Measurements from ENCODE around the gene PLXNB2.
A peak's percentile ranks its signal among the peaks of the same experiment; 100 is the strongest.

PLXNB2 gene

GRCh38 chr22:50249341-50250248 is 57.9 kb downstream of the PLXNB2 start:
- DNase-seq: no peak

GRCh38 chr22:50248196-50249081 is 59.0 kb downstream of the PLXNB2 start:
- DNase-seq: no peak

GRCh38 chr22:50247748-50248147 is 59.7 kb downstream of the PLXNB2 start:
- DNase-seq: no peak

DNA sequence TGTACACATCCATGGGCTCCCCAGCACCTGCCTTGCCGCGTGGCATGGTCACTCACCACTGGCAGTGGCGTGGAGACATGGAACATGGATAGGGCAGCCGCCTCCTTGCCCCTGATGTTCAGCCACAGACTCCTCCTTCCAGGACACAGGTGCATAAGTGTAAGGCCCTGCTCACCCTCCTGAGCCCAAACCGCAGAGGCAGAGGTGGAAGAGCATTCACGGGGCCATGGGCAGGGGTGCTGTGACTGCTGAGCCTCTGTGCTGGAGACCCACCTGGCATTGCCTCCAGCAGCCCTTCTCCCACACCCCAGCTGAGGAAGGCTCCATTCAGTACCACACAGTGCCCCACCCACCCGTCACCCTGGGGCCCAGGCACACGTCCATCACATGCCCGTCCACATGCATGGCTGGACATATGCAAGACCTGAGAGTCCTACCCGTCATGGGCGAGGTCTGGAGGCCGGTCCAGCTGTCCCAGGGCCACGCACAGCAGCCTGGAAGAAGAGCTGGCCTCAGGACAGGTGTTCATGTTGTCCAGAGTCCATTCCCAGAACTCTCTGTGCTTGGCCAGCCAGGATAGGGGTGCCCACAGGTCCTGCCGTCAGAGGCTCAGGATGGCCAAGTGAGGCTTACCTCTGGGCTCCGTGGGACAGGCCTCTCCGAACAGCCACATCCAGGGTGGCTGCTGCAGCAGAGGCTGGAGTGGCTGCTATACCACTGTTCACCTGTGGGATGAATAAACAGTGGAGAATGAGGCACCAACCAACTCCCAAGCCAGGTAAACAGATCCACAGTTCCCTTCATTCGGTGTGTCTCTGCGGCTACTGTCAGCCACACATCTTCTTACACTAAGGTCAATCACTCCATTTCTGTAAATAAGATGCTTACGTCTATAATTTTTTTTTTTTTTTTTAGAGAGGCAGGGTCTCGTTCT is 60.9 kb downstream of the PLXNB2 start:
- DNase-seq: no peak

GRCh38 chr22:50245214-50246072 is 62.0 kb downstream of the PLXNB2 start:
- no peak for DNase-seq

GRCh38 chr22:50244420-50245213 is 62.8 kb downstream of the PLXNB2 start, which contains the start of gene TUBGCP6:
Gene TUBGCP6, minus strand, starts transcription at chr22:50245023. Its CDS starts 564 bp downstream, at chr22:50244459.
- DNase-seq: peak; percentile 90 to 91

DNA sequence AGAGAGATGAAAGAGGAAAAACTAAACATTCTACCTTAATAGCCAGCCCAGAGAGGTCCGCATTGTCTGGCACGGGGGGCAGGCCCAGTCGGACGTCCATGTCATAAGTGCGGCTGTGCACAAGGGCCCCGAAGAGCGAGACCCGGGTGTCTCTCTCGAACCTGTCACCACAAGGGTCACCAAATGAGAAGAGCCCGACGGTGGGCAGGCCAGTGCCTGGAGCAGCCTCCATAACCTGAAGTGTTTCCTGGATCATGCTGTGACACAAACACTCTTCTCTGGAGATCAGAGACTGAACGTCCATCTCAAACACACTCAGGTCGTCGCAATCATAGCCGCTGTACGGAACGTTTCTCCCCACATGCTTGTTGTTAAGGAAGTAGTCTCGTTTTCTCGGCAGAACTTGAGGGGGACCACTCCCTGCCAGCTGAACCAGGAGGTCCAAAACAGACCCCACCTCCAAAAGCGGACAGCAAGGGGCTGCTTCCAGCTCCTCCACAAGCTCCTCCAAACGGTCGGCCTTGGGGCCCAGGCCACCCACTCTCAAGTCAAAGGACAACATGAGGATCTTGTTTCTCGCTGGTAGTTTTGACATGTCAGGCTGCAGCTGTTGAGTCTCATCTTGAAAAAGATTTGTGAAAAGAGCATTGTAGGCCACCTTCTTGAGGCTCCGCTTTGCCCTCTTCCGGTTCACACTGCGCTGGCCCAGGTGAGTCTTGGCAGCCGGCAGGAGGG is 63.6 kb downstream of the PLXNB2 start:
- DNase-seq: no peak

- no peak for DNase-seq
These were observed 65.0 kb downstream of the PLXNB2 start for GRCh38 chr22:50242406-50242949.

- no peak for DNase-seq
These were observed 68.7 kb downstream of the PLXNB2 start for GRCh38 chr22:50238755-50239154.

DNA sequence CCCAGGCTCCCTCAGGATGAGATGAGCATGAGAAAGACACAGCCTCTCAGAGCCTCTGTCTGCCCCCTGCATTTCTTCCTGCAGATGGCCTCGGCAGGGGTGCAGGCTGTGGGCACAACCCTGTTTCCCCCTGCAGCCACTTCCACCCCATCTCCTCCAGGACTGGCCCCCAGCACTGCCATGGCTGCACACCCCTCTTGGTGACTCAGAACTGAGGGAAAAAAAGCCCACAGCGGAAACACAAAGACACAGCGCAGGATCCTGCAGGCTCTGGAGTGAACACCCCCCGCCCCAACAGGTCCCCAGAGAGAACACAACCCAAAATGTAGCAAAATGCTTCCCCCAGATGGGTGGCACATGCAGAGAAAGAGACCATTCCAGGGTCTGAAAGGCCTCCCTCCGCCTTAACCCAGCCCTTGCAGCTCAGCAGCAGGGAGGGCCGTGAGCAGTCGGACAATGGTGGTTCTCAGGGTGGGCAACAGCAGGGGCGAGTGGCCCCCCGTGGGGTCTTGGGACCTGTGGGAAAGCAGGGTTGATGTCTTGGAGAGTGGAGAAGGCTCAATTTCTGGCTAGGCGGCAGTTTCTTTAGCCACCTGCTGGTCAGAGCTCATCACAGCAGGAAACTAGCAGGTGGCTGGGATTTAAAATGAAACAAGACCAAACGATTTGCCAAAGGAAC is 70.6 kb downstream of the PLXNB2 start:
- DNase-seq: no peak

DNA sequence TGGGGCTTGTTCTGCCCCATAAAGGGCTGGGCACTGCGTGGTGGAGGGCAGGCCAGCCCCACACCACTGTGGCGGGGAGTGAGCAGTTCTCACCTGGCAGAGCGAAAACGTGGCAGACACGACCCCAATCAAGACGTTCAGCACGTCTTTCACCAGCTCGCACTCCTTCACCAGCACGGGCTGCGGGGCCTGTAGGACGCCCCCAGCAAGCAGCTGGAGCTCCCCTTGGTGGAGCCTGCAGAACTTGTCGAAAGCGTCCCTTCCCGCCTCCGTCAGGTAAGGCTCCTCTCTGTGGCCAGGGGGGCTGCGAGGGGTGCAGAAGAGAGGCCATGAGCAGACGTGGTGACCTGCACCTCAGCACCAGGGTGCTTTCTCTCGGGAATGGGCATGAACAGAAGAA is 74.2 kb downstream of the PLXNB2 start:
- no peak for DNase-seq

DNA sequence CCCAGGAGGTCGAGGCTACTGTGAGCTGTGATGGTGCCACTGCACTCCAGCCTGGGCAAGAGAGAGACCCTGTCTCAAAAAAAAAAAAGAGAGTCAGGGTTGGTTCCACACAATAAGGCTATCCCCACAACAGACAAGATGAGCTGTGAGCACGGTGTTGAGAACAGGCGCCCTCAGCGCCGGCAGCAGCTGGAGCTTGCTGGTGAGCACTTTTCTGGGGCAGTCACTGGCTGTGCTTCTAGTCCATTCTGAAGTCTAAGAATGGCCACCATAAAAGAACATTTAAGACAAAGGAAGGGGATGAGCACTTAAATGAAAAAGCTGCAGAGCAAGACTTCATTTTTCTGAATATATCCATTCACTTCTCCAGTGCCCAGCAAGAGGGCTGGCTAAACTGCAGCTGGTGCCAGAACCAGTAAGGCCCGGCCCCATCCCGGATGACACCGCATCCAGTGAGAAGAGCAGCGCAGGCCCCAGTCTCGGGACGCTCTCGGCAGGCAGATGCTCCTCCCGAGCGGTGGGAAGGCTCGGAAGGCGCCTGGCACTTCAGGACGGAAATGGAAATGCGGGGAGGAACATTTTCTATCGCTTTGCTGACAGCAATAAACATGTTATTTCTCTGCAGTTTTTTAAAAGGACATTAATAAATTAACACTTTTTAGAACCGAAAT is 74.8 kb downstream of the PLXNB2 start:
- DNase-seq: no peak

- no peak for DNase-seq
These were observed 78.1 kb downstream of the PLXNB2 start for GRCh38 chr22:50229370-50229769.

DNA sequence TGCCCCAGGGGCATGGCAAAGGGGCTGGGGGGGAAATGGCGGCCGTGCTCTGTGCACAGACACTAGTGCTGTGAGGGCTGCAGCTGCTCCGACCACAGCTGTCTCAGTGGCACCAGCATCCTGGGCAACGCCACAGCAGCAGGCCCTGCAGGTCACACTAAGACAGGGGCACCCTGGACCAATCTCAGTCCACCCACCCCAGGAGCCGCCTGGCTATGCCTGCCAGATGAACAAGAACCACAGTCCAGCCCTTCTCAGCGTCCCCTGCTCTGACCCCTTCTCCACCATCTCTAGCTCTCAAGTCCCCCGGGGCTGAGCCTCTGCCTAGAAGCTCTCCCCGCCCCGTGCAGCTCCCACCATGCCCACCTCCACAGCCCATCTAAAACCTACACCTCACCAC is 79.1 kb downstream of the PLXNB2 start:
- DNase-seq: no peak

- DNase-seq: no peak
These were observed 79.7 kb downstream of the PLXNB2 start for GRCh38 chr22:50227579-50228215.

DNA sequence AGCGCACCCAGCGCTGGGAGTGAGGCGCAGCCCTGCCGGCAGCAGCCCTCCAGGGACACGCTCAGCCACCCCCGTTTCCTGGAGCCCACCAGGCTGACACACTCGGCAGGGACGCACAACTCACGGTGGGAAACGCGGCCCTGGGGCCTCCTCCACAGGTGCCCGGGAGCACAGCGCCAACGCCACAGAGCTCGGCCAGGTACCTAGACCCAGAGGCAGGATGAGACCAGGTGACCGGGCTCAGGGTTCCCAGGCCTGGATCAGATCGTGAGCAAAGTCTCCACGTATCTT is 80.6 kb downstream of the PLXNB2 start:
- no peak for DNase-seq

DNA sequence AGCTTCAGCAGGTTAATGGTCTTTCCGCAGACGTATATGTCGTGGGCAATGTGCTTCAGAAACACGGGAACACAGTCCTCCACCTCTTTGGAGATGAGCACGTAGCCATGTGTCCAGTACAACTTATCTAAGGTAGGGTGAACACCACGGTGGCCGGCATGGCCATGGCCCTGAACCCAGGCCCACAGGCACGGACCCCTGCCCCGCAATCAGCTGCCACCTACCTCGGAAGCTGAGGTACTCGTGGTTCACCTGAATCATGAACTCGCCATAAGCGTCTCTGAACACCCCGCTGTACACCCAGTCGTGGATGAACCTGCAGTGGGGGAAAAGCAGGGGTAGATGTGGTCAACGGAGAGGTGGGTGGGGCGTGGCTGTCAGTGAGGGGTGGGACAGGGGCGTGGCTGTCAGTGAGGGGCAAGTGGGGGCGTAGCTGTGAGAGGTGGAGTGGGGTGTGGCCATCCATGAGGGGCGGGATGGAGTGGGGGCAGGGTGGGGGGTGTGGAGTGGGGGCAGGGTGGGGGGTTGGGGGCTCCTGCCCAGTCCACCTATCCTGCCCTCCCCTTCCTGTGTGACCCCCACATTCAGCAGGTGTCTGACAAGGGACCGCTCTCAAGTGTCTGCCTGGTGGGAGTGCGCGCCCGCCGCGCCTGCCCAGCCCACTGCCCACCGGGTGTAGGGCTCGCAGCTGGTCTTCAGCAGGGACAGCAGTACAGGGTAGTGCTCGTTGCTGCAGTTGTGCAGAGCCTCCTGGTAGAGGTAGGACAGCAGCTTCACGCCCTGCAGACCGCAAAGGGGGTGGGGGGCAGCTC is 81.2 kb downstream of the PLXNB2 start:
- no peak for DNase-seq
